Stomach smooth muscle (tissue), 2 donors: ENCODE data around the gene CLK1.

Experiments
- H3K27ac ChIP-seq: one replicate; pipeline ENCODE4 v1.7.0; 2013; ENCODE audit warnings: mild to moderate bottlenecking, low read length, inconsistent platforms
- H3K27me3 ChIP-seq, 2 donors: one replicate each; pipeline ENCODE4 v1.7.0; 2013; ENCODE audit warnings: low read length in 2 of 2; ENCODE audit not compliant: insufficient read depth in 2 of 2, control insufficient read depth in 1 of 2
- H3K36me3 ChIP-seq, 2 donors: one replicate each; pipeline ENCODE4 v1.7.0; 2013; ENCODE audit warnings: low read length in 2 of 2; ENCODE audit not compliant: control insufficient read depth in 2 of 2, insufficient read depth in 2 of 2
- H3K4me1 ChIP-seq: one replicate; pipeline ENCODE4 v1.7.0; 2013; ENCODE audit warnings: low read length; ENCODE audit not compliant: control insufficient read depth, insufficient read depth
- H3K4me3 ChIP-seq, 2 donors: one replicate each; pipeline ENCODE4 v1.7.0; 2013; ENCODE audit warnings: low read length in 2 of 2
- H3K9ac ChIP-seq, 2 donors: one replicate each; pipeline ENCODE4 v1.7.0; 2013; ENCODE audit warnings: low read length in 2 of 2, mild to moderate bottlenecking in 1 of 2
- H3K9me3 ChIP-seq, 2 donors: one replicate each; pipeline ENCODE4 v1.7.0; 2013; ENCODE audit warnings: low read length in 2 of 2; ENCODE audit not compliant: control insufficient read depth in 2 of 2
- donor health status: healthy.
- donor health status: Pancreatic carcinoma.

CLK1 gene

DNA sequence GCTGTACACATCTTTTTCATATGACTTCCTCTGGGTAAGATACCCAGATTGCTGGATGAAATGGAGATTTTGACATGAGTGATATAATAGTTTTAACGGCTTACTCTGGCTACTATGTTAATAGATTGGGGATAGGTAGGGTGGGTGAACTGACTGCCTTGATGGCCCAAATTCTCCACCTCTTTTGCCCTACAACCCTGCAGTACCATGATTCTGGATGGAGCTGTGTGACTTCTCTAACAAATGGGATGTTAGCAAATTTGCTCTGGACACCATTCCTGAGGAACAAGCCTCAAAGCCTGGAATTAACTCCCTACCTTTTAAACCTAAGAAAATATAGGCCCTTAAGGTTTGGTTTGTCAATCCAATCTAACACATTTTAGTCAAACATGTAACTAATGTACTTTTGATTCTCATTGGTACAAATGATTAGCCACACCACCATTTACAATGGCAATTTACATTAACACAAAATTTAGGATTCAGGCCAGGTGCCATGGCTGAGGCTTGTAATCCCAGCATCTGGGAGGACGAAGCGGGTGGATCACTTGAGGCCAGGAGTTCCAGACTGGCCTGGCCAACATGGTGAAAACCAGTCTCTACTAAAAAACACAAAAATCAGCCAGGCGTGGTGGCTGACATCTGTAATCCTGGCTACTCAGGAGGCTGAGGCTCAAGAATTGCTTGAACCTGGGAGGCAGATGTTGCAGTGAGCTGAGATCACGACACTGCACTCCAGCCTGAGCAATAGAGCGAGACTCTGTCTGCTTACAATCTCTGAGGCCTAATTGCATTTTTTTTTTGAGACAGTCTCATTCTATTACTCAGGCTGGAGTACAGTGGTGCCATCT, 12.8 kb downstream of the CLK1 start:
- no peak overlapping the region for H3K27ac ChIP-seq
- H3K4me1 ChIP-seq, result no peaks in the 10 kb centered on the region
- no peak overlapping the region for H3K9ac ChIP-seq
- H3K36me3 ChIP-seq, result peaks cover 47 to 48% of the 10 kb centered on the region in 2 donors
- no peaks in the 10 kb centered on the region for H3K9me3 ChIP-seq
- no peaks in the 10 kb centered on the region for H3K27me3 ChIP-seq
- no peak overlapping the region for H3K4me3 ChIP-seq

DNA sequence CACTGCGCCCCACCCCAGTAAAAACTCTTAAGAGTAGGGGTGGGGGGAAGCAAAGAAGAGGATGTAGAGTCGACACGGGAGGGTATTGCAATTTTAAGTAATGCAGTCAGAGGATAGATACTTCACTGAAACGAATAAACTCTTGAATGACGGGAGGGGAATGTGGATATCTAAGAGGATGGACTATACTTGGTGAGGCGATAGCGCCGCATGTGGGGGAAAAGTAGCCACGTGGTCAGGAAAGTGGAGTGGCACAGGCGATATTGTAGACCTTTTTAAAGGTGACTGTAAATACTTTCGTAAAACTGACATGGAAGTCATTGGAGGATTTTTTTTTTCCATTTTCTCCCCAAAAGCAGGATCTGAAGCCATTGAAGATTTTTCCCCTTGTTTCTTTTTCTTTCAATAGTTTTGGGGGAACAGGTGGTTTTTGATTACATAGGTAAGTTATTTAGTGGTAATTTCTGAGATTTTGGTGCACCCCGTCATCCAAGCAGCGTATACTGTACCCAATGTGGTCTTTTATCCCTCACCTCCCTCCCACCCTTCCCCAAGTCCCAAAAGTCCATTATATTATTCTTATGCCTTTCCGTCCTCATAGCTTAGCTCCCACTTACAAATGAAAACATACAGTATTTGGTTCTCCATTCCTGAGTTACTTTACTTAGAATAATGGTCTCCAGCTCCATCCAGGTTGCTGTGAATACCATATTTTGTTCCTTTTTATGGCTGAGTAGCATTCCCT, 13.8 kb downstream of the CLK1 start:
- H3K36me3 ChIP-seq, result peaks cover 42% of the 10 kb centered on the region in 2 donors
- no peak overlapping the region for H3K27ac ChIP-seq
- H3K9ac ChIP-seq, result no peak overlapping the region
- no peaks in the 10 kb centered on the region for H3K4me1 ChIP-seq
- no peak overlapping the region for H3K4me3 ChIP-seq
- no peaks in the 10 kb centered on the region for H3K27me3 ChIP-seq
- no peaks in the 10 kb centered on the region for H3K9me3 ChIP-seq

DNA sequence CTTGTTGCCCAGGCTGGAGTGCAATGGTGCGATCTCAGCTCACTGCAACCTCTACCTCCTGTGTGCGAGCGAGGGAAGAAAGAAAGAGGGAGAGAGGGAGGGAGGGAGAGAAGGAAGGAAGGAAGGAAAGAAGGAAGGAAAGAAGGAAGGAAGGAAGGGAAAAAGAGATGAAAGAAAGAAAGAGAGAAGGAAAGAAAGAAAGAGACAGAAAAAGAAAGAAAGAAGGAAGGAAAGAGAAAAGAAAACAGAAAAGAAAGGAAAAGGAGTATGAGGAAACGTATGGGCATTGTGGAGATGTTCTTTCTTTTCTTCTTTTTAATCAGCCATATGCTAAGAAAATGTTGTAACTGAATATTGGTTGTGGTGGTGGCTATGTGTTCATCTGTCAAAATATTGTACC, 16.5 kb downstream of the CLK1 start:
- Histone ChIP-seq H3K27me3 (no peaks in the 10 kb centered on the region), H3K9ac (no peak overlapping the region), H3K4me1 (no peaks in the 10 kb centered on the region), H3K36me3 (peaks cover 20 to 23% of the 10 kb centered on the region in 2 donors), H3K27ac (no peak overlapping the region), H3K4me3 (no peak overlapping the region), H3K9me3 (no peaks in the 10 kb centered on the region)

DNA sequence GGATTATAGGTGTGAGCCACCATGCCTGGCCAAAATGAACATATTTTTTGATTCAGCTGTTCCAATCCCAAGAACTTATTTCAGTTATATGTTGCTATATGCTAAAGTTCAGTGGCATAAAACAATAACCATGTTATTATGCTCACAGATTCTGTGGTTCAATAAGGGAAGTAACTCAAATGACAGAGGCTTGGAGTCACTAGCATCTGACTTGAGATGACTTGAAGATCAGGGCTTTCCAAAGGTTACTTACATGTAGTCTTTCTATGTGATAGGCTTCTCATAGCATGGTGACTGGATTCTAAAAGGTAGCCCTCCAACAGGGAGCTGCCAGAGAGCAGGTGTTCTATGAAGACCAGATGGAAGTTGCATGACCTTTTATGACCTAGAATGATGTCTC, 17.2 kb downstream of the CLK1 start:
- H3K4me1 ChIP-seq, result no peaks in the 10 kb centered on the region
- H3K27ac ChIP-seq, result no peak overlapping the region

DNA sequence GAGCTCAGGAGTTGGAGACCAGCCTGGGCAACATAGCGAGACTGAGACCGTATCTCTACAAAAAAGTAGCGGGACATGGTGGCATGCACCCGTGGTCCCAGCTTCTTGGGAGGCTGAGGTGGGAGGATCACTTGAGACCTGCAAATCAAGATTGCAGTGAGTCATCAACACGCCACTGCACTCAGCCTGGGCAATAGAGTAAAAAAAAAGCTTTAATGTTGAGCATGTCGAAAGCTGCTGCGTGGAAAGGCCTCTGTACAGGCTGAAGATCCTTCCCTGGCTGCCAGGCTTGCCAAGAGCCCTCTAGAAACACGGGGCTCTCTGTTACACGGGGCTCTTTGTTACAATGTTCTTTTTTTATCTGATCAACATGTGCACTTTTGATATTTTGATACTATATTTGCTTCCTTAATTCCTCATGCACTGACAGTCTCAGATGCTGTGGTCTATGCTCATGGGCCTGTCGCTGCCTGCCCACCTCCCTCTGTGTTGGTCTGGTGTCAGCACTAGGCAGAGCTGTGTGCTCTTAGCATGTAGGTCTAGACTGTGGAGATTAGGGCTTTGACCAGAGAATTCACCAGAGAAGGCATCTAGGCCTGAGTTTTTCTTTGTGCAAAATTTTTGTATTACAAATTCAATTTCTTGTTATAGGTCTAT, 18.7 kb downstream of the CLK1 start:
- Histone ChIP-seq H3K9ac (no peak overlapping the region), H3K27ac (no peak overlapping the region), H3K4me3 (no peak overlapping the region), H3K4me1 (no peaks in the 10 kb centered on the region), H3K27me3 (no peaks in the 10 kb centered on the region), H3K36me3 (peaks cover 2 to 4% of the 10 kb centered on the region in 2 donors), H3K9me3 (no peaks in the 10 kb centered on the region)

More for the DNA sequence above, 17.2 kb downstream of the CLK1 start:
- H3K9ac ChIP-seq, result no peak overlapping the region
- H3K4me3 ChIP-seq, result no peak overlapping the region
- H3K27me3 ChIP-seq, result no peaks in the 10 kb centered on the region
- no peaks in the 10 kb centered on the region for H3K9me3 ChIP-seq
- peaks cover 14 to 17% of the 10 kb centered on the region in 2 donors for H3K36me3 ChIP-seq

DNA sequence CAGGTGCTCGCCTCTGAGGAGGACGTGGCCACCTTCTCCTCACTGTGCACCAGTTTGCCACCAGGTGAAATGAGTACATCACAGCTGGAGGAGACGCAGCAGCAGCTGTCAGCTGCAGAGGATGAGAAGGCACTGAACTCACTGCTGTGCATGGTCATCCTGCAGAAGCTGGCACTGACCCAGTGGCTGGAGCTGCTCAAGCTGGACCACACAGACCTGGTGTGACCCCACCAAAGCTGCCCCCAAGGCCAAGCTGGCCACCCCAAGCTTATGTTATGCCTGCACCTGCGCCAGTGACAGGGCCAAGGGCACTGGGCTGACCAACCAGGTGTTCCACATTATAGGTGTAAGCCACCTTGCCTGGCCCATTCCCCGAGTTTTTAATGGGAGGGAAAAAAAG, 19.3 kb downstream of the CLK1 start:
- Histone ChIP-seq H3K27me3 (no peaks in the 10 kb centered on the region), H3K27ac (no peak overlapping the region), H3K4me3 (no peak overlapping the region), H3K4me1 (no peaks in the 10 kb centered on the region), H3K9ac (no peak overlapping the region), H3K36me3 (no peaks in the 10 kb centered on the region), H3K9me3 (no peaks in the 10 kb centered on the region)

DNA sequence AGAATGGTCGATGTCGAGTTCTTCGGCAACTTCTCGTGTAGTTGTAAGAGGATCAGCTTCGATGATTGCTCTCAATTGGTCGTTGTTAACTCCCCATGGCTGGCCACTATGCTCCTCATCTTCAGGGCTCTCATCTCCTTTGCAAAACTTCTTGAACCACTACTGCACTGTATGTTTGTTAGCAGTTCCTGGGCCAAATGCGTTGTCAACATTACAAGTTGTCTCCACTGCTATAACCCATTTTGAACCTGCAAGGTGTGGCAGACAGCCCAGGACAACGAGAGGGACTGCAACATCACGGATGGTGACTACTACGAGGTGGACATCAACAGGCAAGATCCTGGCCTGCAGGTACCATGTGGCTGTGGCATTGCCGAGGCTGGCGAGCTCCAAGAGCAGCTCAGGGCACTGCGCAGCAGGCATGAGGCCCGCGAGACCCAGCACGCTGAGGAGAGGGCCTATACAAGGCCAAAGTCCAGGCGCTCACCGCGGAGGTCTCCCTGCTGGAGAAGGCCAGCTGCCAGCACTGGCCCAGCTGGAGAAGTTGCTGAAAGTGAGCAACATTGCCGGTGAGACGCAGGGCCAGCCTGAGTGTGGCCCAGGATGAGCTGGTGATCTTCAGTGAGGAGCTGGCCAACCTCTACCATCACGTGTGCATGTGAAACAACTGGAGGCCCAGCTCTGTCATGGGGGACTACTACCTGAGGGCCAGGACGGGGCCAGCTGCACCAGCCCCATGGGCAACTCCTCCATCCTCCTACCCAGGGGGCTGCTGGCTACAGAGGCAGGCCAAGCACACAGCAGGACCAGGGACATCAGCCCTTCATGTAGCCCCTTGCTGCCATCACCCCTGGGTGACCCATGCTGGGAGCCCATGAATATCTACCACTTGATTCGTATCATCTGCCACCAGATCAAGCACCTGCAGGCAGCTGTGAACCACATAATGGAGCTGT, 20.2 kb downstream of the CLK1 start:
- no peaks in the 10 kb centered on the region for H3K4me1 ChIP-seq
- H3K27ac ChIP-seq, result no peak overlapping the region
- no peaks in the 10 kb centered on the region for H3K36me3 ChIP-seq
- H3K4me3 ChIP-seq, result no peak overlapping the region
- no peaks in the 10 kb centered on the region for H3K27me3 ChIP-seq
- no peak overlapping the region for H3K9ac ChIP-seq
- H3K9me3 ChIP-seq, result no peaks in the 10 kb centered on the region

DNA sequence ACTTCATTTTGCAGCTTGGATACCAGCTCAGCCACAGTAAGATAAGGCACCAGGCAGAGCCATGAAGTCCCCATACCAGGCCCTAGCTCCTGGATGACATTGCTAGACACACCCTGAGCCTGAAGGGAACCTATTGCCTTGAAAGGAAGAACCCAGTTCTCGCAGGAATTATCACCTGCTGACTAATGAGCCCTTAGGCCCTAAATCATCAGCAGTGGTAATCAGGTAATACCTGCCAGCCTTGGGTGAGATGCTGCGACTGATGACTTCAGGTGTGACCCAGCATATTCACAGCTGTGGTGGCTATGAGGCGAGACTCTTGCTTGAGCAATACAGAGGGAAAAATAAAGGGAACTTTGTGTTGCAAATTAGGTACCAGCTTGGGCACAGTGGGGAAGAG, 24.9 kb downstream of the CLK1 start:
- Histone ChIP-seq H3K27ac (no peak overlapping the region), H3K36me3 (no peaks in the 10 kb centered on the region), H3K27me3 (no peaks in the 10 kb centered on the region), H3K4me3 (no peak overlapping the region), H3K9ac (no peak overlapping the region), H3K9me3 (no peaks in the 10 kb centered on the region), H3K4me1 (no peaks in the 10 kb centered on the region)

DNA sequence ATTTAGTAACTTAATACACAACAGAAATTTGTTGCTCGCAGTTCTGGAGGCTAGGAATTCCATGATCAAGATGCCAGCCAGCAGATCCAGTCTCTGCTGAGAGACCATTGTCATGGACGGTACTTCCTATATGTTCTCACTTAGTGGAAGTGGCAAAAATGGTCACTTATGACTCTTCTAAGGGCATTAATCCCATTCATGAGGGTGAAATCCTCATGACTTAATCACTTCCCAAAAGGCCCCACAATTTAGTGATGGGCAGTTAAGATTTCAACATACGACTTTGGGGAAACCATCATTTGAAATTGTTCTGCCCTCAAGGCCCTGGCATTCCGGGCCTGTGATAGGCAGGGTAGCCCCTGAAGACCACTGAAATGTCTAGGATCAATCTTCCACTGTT, 29.8 kb downstream of the CLK1 start:
- Histone ChIP-seq H3K9ac (no peak overlapping the region), H3K9me3 (no peaks in the 10 kb centered on the region), H3K4me3 (no peak overlapping the region), H3K27ac (no peak overlapping the region), H3K4me1 (no peaks in the 10 kb centered on the region), H3K36me3 (no peaks in the 10 kb centered on the region), H3K27me3 (no peaks in the 10 kb centered on the region)

DNA sequence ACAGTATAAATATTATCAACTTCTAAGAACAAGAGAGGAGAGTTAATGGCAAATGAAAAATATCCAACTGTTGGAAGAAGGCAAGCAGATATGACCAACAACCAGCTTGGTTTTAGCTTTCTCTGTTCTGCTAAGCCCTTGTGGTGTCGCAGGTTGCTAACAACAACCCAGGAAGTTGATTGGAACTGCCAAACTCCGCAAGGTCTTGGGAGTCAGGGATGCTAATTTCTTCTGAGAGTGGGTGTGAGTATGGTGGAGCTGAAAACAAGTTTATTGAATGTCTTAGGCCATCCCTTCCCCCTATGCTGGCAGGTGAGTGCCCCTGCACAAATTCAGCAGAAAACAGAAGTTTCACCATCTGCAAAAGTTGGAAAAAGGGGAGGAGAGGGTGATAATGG, 35.2 kb downstream of the CLK1 start:
- no peaks in the 10 kb centered on the region for H3K36me3 ChIP-seq
- H3K27me3 ChIP-seq, result no peaks in the 10 kb centered on the region
- H3K4me1 ChIP-seq, result no peaks in the 10 kb centered on the region
- H3K4me3 ChIP-seq, result no peak overlapping the region
- no peaks in the 10 kb centered on the region for H3K9me3 ChIP-seq
- no peak overlapping the region for H3K27ac ChIP-seq
- no peak overlapping the region for H3K9ac ChIP-seq
